ENCODE results near the gene C19orf81. TPM values are rescaled to one million over a fixed set of nuclear protein-coding genes. Genes with fewer than 3 reads are reported as not detected.

The C19orf81 gene
- total and polyA plus RNA-seq, 2 of the 8 experiments (the other 6 are each of a cell fraction or from before 2014, with no cell fraction given) = 11.7 to 13.0 TPM

DNA sequence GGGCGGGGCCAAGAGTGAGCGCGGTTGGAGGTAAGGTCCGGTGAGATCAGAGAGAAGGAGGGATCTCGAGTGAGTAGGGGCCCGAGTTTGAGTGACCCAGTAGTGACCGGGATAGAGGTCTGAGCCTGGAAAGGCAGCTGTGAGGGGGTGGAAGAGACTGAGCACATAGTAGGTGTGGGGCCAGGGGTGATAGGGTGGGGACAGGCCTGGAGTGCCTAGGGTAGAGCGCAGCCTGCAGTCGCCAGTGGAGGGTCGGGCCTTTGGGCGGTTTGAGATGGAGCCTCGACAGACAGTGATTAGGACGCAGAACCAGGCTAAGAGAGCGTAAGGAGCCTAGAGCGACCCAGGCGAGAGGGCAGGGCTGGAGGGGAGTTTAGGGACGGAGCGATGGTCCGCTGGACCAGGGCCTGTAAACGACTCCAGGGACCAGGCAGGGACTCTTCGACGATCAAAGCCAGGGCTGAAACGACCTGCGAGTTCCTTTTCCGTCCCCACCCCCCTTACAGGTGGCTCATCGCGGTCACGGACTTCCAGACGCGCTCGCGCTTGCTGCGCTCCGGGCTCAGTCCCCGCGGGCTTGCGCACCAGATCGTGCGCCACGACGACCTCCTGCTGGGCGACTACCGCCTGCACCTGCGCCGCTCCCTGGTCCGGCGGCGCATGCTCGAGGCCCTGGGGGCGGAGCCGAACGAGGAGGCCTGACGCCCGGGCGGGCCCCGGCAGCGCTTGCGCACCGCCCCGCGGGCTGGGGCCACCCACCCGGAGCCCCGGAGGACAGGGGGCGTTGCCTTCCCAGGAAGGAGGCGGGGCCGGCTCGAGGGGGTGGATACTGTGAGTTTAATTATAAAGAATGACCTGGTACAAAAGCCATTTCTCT lies 9.4 kb downstream of the C19orf81 start (continued):
- TF ChIP-seq, protein P1, sequence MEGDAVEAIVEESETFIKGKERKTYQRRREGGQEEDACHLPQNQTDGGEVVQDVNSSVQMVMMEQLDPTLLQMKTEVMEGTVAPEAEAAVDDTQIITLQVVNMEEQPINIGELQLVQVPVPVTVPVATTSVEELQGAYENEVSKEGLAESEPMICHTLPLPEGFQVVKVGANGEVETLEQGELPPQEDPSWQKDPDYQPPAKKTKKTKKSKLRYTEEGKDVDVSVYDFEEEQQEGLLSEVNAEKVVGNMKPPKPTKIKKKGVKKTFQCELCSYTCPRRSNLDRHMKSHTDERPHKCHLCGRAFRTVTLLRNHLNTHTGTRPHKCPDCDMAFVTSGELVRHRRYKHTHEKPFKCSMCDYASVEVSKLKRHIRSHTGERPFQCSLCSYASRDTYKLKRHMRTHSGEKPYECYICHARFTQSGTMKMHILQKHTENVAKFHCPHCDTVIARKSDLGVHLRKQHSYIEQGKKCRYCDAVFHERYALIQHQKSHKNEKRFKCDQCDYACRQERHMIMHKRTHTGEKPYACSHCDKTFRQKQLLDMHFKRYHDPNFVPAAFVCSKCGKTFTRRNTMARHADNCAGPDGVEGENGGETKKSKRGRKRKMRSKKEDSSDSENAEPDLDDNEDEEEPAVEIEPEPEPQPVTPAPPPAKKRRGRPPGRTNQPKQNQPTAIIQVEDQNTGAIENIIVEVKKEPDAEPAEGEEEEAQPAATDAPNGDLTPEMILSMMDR (IDR thresholded peaks at IDR 0.05; ENCODE audit: control extremely low read depth in 1 of 3, insufficient read depth in 1 of 3, low read depth in 1 of 3, low read length in 3 of 3) = no peak
- TF ChIP-seq TCF12 (IDR thresholded peaks at IDR 0.05; ENCODE audit: low read depth, low read length) (no peak), KDM4A (IDR thresholded peaks at IDR 0.05; ENCODE audit: low read depth, low read length, severe bottlenecking) (peak; percentile 89), CREB1 (IDR thresholded peaks at IDR 0.05) (peak; percentile 89), POU5F1 (IDR thresholded peaks at IDR 0.05; ENCODE audit: low read depth, low read length) (no peak), GABPA (IDR thresholded peaks at IDR 0.05; ENCODE audit: borderline replicate concordance, insufficient read depth, low read length) (no peak), KDM1A (IDR thresholded peaks at IDR 0.05; ENCODE audit: borderline replicate concordance, low read length) (no peak), SRF (IDR thresholded peaks at IDR 0.05; ENCODE audit: low read depth, low read length) (no peak), ZNF274 (IDR thresholded peaks at IDR 0.05; ENCODE audit: borderline replicate concordance, extremely low read depth, low read length) (no peak), EGR1 (IDR thresholded peaks at IDR 0.05; ENCODE audit: borderline replicate concordance, low read depth, low read length) (no peak), BACH1 (IDR thresholded peaks at IDR 0.05; ENCODE audit: low read length) (0 out of 2 replicates have a peak, but pooled peaks have one; percentile 4), RNF2 (IDR thresholded peaks at IDR 0.05; ENCODE audit: borderline replicate concordance, low read depth, low read length, missing control alignments, poor library complexity, severe bottlenecking) (no peak), EZH2 (IDR thresholded peaks at IDR 0.05; ENCODE audit: low read depth, low read length, severe bottlenecking) (no peak), RBBP5 (IDR thresholded peaks at IDR 0.05; ENCODE audit: borderline replicate concordance, low read depth, low read length) (peak; percentile 96), SAP30 (IDR thresholded peaks at IDR 0.05; ENCODE audit: insufficient read depth, insufficient replicate concordance, low read length) (peak; percentile 59), POLR2A (IDR thresholded peaks at IDR 0.05; ENCODE audit: control extremely low read depth in 1 of 2, low read depth in 2 of 2, low read length in 2 of 2) (peak; percentile 15 to 79; a peak in 2 of 3 replicates), ATF2 (IDR thresholded peaks at IDR 0.05; ENCODE audit: low read length) (0 out of 2 replicates have a peak, but pooled peaks have one; percentile 32)
- TF ChIP-seq, protein P2, sequence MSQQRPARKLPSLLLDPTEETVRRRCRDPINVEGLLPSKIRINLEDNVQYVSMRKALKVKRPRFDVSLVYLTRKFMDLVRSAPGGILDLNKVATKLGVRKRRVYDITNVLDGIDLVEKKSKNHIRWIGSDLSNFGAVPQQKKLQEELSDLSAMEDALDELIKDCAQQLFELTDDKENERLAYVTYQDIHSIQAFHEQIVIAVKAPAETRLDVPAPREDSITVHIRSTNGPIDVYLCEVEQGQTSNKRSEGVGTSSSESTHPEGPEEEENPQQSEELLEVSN (IDR thresholded peaks at IDR 0.05) = peak; percentile 69
